Measurements from ENCODE around the gene RNF26. TPM values are rescaled to one million over a fixed set of nuclear protein-coding genes. Genes with fewer than 3 reads are reported as not detected.

RNF26 gene
- total and polyA plus RNA-seq, 2 donors = 4.7 to 33.3 TPM

DNA sequence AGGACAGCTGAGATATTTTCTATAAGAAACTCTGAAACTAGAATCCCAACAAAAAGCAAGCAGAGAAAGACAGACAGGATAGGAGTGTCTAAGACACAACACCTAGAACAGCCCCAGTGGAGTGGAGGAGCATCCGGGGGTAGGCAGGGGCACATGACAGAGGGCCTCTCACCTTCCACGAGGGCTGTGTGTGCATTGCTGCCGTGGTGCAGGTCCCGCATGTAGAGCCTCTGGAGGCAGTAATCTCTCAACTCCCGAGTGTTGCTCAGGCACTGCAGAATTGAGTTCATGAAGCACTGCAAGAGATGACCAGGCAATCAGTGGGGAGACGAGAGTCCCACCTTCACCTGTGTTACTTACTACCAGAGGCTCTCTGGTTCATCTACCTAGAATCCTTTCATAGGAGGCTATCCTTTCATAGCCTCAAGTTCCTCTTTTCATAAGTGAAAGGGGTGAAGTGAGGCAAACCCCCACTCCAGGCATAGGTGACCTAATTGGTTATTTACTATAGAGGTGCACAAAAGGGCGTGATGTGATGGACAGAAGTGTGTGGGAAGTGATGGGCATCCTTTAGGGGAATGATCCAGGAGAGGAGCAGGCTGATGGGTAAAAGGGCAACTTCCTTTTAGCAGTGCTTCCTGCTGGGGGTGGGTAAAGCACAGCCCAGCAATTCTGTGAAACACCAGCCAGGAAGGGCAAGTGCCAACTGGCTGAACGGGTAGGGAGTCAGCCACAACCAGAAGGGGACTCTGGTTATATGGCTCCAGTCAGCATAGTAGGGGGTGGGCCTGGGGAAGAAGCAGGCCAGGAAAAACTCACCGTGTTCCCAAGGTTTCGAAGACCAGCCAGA is 25.3 kb downstream of the RNF26 start:
- no peaks in the 10 kb centered on the region for H3K36me3 ChIP-seq (ENCODE audit: insufficient read depth)
- H3K27ac ChIP-seq (ENCODE audit: low read depth) = no peak overlapping the region
- H3K4me1 ChIP-seq (ENCODE audit: insufficient read depth) = no peaks in the 10 kb centered on the region
- H3K4me3 ChIP-seq (ENCODE audit: low read depth, low read length) = no peak overlapping the region
- WGBS = 88% methylated on average over 10 of the region's 10 CpGs
- DNase-seq (ENCODE audit: extremely low spot score) = no peak

DNA sequence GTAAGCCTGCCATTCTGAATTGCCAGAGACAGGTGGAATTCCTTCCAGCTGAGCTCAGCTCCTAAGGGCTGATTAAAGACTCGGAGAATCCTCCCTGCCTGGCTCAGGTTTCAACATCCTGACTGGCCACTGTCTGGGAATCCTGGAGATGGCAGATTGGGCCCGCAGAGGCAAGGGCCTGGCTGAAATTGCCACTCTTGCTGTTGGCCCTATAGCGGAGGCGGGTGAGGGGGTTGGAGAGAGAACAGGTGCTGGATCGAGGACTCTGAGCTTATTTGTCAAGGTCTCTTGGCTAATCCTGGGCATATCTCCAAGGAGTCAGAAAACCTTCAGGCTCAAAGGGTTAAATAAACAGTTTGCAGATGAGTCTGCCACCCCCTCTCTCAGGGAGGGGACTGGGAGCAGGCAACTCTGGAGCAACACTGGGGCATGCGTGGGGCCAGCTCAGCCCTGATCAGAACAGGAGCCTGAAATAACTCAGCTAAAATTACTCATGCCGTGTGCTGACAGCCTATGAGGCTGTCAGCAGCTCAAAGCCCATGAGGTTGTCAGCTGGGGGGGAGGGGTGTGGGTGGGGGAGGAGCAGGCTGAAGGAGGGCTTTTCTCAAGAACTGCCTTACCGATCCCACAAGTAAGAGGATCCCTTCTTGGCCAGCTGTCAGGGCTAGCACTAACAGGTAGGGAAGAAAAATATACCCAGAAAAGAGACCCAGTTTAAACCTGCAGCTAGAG is 26.9 kb downstream of the RNF26 start:
- no peak overlapping the region for H3K4me3 ChIP-seq (ENCODE audit: low read depth, low read length)
- H3K36me3 ChIP-seq (ENCODE audit: insufficient read depth) = no peaks in the 10 kb centered on the region
- H3K27ac ChIP-seq (ENCODE audit: low read depth) = no peak overlapping the region
- DNase-seq (ENCODE audit: extremely low spot score) = no peak
- no peaks in the 10 kb centered on the region for H3K4me1 ChIP-seq (ENCODE audit: insufficient read depth)
- WGBS = 38% methylated on average over 8 of the region's 8 CpGs

DNA sequence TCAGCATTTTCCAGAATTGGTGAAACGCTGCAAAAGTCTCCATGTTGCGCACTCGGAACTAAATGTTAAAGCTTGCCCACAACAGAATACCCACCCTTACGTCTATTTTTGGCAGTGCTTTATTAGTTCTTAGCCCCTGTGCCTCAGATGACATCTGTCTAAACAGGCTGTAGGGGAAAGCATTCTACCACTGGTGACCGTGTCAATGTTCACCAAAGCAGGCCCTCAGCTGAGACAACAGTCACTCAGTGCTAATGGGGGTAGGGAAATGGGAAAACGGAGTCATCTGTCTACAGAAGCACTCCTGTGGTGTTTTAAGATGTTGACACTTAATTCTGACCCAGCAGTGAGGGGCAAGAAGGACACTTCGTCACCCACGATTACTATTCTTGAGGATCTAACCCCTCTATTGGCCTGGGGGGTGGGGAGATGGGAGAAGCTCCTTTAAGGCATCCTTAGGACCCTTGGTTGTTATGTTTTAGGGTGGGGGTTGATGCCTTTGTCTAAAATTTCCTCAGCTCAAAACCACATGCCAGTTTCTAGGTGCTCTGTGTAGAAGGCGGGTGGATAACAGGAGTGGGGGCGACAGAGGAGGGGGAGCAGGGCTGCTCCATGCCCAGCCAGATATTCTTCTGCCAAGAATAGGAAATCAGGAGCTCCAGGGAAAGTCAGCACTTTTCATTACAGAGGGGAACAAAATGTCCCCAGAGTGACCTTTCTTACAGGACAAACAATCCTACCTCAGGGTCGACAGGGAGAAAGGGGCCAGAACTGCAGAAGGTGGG is 27.8 kb downstream of the RNF26 start:
- no peak for DNase-seq (ENCODE audit: extremely low spot score)
- WGBS = 85% methylated on average over 11 of the region's 11 CpGs
- no peaks in the 10 kb centered on the region for H3K4me1 ChIP-seq (ENCODE audit: insufficient read depth)
- H3K36me3 ChIP-seq (ENCODE audit: insufficient read depth) = no peaks in the 10 kb centered on the region
- H3K27ac ChIP-seq (ENCODE audit: low read depth) = no peak overlapping the region
- H3K4me3 ChIP-seq (ENCODE audit: low read depth, low read length) = no peak overlapping the region

DNA sequence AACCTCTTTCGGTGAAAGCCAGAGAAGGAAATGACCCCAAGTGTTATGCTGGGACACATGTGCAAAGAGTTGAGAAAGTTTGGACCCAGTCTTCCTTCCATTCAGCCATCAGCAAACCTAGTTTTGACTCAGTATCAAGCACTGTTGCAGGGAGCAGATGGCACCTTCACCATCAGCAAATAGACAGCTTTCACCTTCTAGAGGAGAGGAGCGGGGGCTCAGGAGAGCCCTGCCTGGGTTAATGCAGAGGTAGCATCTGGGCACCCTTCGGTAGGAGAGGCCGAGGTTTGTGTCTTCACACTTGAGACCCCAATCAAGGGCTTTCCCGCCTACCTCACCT is 28.4 kb downstream of the RNF26 start:
- no peak overlapping the region for H3K27ac ChIP-seq (ENCODE audit: low read depth)
- 96% methylated on average over 5 of the region's 5 CpGs for WGBS

DNA sequence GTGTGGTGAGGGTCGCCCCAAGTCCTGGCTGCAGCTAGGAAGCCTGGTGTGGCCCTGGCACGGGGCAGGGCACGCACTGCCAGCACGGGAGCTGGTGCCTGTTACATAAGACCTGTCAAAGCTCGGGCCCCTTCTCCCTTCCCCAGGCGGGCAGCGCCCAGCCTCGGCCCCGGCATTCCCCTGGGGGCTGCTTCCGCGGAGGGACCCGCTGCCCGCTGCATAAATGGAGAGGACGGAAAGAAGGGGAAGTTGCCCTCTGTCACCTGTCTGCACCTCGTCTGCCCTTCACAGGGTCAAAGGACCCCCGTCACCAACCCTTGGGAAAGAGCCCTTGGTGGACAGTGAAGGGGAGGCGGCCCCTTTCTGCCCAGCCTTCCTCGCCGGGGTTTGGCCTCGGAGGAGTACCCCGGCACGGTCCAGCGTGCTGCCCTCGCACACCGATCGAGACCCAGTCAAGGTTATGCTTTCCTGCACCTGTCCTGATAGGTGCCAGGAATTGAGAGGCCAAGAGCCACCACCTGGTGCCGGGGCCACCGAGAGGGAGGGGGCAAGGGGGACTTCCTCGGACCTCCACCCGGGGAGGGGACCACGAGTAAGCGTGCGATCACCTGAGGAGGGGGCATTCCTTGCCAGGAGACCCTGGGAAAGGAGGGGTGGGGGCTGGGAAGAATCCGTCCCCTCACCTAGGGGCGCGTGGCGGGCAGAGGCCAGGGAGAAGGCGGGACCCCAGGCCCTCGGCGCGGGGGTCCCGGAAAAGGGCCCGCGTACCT is 28.9 kb downstream of the RNF26 start:
- Histone ChIP-seq H3K27ac (ENCODE audit: low read depth) (peak overlapping the region; percentile 42), H3K4me1 (ENCODE audit: insufficient read depth) (no peaks in the 10 kb centered on the region)

More for the DNA sequence above, 28.4 kb downstream of the RNF26 start:
- Histone ChIP-seq H3K36me3 (ENCODE audit: insufficient read depth) (no peaks in the 10 kb centered on the region), H3K4me3 (ENCODE audit: low read depth, low read length) (peak overlapping the region; percentile 51), H3K4me1 (ENCODE audit: insufficient read depth) (no peaks in the 10 kb centered on the region)
- DNase-seq (ENCODE audit: extremely low spot score) = no peak

DNA sequence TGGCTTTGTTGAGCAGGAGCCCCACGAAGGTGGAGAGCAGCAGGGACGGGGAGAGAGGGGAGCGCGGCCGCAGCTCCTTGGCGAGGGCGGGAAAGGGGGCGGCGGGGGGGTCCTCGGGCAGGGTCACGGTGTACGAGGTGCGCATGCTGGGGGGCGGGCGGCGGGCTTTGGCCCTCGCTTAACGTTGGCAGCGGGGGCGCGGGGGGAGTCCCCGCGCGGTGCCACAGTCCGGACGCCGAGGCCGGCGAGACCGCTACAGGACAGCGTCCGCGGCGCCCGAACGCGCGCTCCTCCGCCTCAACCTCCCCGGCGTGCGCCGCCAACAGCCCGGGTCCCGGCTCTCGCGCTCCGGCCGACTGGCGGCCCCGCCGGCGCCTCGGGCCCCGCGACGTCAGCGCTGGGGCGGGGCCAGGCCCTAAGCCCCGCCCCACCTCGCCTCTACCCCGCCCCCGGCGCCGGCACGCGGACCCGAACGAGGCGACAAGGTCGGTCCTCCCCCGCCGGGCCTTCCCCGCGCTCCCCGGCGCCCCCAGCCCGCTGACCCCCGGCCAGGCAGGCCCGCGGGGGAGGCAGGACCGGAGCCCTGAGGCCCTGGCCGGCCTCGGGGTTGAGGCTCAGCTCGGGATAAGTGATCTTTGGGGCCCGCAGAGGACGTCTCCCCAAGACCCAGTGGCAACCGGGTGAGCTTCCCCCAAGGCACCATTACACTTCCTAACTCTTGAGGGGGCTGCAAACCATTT is 29.7 kb downstream of the RNF26 start:
- Histone ChIP-seq H3K36me3 (ENCODE audit: insufficient read depth) (no peaks in the 10 kb centered on the region), H3K27ac (ENCODE audit: low read depth) (peak overlapping the region; percentile 42), H3K4me1 (ENCODE audit: insufficient read depth) (no peaks in the 10 kb centered on the region), H3K4me3 (ENCODE audit: low read depth, low read length) (peak overlapping the region; percentile 51)
- WGBS = 3% methylated on average over 87 of the region's 88 CpGs
- no peak for DNase-seq (ENCODE audit: extremely low spot score)

More for the DNA sequence above, 28.9 kb downstream of the RNF26 start:
- peak overlapping the region; percentile 51 for H3K4me3 ChIP-seq (ENCODE audit: low read depth, low read length)
- no peak for DNase-seq (ENCODE audit: extremely low spot score)
- H3K36me3 ChIP-seq (ENCODE audit: insufficient read depth) = no peaks in the 10 kb centered on the region
- WGBS = 63% methylated on average over 44 of the region's 44 CpGs

DNA sequence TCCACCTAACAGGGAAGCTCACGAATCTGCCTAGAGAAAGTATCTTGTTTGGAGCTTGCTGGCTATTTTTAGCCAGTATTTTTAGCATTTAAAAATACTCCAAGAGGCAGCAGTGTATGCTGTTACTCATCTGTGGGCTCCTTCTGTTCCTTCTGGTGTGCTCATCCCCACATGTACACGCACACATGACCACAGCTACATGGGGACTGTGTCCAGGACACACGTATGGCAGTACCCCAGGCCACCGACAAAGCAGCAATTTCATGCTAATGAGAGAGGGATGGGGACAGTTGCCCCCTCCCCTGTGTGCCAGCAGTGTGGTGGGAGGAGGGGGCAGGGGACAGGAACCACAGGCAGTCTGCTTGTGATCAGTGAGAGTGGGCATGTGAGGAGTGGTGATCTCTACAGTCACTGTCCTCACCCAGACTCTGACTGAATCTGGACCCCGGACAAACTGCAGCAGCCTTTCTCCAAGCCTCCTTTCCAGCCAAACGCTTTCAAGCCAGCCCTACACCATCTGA is 30.8 kb downstream of the RNF26 start:
- DNase-seq (ENCODE audit: extremely low spot score) = no peak
- no peaks in the 10 kb centered on the region for H3K36me3 ChIP-seq (ENCODE audit: insufficient read depth)
- no peak overlapping the region for H3K4me3 ChIP-seq (ENCODE audit: low read depth, low read length)
- no peak overlapping the region for H3K27ac ChIP-seq (ENCODE audit: low read depth)
- no peaks in the 10 kb centered on the region for H3K4me1 ChIP-seq (ENCODE audit: insufficient read depth)
- 43% methylated on average over 6 of the region's 6 CpGs for WGBS

DNA sequence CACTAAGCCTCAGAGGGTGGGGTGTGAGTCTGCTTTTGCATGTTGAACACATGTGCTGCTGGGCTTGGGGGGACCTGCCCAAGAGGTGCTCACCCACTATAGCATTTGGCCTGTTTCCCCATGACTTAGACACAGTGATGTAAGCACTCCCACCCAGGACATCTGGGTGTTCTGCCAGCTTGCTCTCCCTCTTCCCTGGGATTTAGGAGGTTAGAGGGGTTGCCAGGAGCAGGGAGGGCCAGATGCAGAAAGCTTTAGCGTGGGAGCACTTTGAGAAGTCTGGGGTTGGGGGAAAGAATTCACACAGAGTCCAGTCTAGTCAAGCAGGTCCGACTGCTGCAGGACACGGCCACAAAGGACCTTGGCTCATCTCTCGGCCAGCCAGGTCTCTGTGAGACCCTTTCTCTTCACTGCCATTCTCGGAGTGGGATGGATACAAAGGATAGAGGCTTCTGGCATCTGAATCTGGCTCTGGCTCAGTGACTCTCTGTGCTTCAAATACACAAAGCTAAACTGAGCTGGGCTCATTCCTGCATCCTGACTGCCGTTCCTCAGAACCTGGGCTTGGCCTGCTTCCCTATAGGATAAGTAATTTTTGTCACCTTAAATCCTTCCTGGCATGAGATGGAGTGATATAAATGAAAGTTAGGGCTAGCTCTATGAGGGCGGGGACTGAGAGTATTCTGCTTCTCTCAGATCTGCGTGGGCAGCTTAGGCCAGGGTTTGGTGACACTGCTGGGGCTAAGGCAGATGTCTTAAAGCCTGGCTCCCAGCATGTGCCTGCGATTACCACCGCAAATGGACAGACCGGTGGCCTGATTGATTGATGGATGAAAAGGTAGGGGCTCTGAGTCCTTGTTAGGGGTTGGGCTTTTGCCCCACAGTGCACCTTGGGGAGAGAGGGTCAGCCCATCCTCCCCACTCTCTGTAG is 32.6 kb downstream of the RNF26 start:
- Histone ChIP-seq H3K27ac (ENCODE audit: low read depth) (peak overlapping the region; percentile 62), H3K36me3 (ENCODE audit: insufficient read depth) (no peaks in the 10 kb centered on the region), H3K4me3 (ENCODE audit: low read depth, low read length) (no peak overlapping the region), H3K4me1 (ENCODE audit: insufficient read depth) (no peaks in the 10 kb centered on the region)
- 48% methylated on average over 11 of the region's 11 CpGs for WGBS
- no peak for DNase-seq (ENCODE audit: extremely low spot score)

DNA sequence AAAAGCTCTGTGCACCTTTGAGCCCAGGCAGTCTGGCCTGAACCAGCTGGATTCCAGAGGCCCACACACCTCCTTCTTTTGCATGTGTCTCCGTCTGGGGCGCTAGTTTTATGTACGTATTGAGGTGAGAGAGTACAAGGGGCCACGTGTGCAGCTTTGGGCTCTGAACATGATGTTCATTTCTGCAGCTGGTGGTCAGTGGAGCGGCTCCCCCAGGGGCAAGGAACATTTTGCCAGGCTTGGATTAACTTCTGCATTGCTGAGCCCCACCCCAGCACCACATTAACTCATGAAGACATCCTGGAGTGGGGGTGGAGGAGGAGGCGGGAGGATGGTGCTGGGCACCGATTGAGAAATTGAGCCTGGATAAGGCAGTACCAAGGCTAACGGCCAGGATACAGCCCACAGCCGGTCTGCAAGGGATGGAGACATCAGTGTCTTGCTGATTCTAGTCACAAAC is 33.4 kb downstream of the RNF26 start:
- Histone ChIP-seq H3K4me3 (ENCODE audit: low read depth, low read length) (no peak overlapping the region), H3K36me3 (ENCODE audit: insufficient read depth) (no peaks in the 10 kb centered on the region), H3K4me1 (ENCODE audit: insufficient read depth) (no peaks in the 10 kb centered on the region), H3K27ac (ENCODE audit: low read depth) (peak overlapping the region; percentile 30)
- 39% methylated on average over 9 of the region's 9 CpGs for WGBS
- DNase-seq (ENCODE audit: extremely low spot score) = no peak

DNA sequence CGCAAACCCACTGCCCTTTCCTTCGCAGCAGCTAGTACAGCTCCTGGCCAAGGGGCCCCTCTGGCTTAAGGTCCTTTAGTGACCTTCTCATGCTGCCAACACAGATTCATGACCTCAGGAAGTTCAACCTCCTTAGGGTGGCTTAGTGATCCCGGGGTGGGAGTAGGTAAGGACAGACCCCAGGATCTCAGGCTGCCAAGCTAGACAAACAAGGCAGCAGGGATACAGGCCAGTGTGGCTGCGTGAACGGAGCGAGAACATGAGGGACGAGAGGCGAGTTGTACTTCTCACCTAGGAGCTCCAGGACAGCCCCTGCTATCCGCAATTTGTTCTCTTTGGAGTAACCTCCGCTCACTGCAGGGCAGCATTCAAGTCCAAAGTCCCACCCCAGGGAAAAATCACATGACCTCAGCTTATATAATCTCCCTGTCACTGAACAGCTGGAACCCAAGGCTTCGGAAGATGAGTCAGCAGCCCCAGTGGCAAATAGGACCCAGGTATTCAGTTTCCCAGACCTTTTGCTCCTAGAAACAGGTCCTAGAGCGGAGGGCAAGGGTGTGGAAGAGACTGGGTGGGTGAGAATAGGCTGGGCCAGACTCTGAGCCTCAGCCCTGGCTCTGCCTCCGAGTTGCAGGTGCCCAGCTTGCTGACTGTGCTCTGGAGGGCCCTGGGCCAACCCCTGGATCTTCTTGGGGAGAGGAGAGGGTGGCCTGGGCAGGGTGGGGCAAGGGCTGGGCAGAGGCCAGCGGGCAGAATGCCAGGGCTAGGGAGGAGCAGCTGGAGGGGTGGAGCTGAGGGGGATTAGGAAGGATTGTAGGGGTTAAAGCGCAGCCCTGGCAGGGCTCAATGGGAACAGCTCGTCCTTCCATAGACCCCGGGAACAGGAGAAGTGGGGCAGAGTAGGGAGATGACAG is 34.1 kb downstream of the RNF26 start:
- WGBS = 36% methylated on average over 17 of the region's 17 CpGs
- Histone ChIP-seq H3K4me3 (ENCODE audit: low read depth, low read length) (no peak overlapping the region), H3K36me3 (ENCODE audit: insufficient read depth) (no peaks in the 10 kb centered on the region), H3K4me1 (ENCODE audit: insufficient read depth) (no peaks in the 10 kb centered on the region), H3K27ac (ENCODE audit: low read depth) (peak overlapping the region; percentile 84)
- no peak for DNase-seq (ENCODE audit: extremely low spot score)
